GM23338 (cell line): ENCODE results near the gene KLHL40. TPM values are rescaled to one million over a fixed set of nuclear protein-coding genes. Genes with fewer than 3 reads are reported as not detected.

ENCODE experiments used
- ATAC-seq: fragments of 200-7000 bp; cut with Tn5 transposase; 3 replicates; pipeline ENCODE4 v1.9.1; 2020
- DNase-seq: peaks from one replicate; pipeline ENCODE4 v3.0.0-alpha.2; 2015; ENCODE audit warnings: low spot score
- H2AFZ ChIP-seq: fragments of 200-600 bp; sonication (generic); 2 replicates; pipeline ENCODE4 v1.8.0; 2016; ENCODE audit warnings: antibody characterized with exemption, mild to moderate bottlenecking, moderate library complexity
- H3F3A ChIP-seq: fragments of 200-600 bp; sonication (generic); replicated peaks from 2 replicates; pipeline ENCODE4 v1.8.0; 2017; ENCODE audit warnings: antibody characterized with exemption, mixed run types, low read depth
- H3K27ac ChIP-seq: fragments of 200-600 bp; sonication (generic); 2 replicates; pipeline ENCODE4 v1.6.1; 2016; ENCODE audit warnings: low read depth
- H3K27me3 ChIP-seq: fragments of 200-600 bp; sonication (generic); 2 replicates; pipeline ENCODE4 v1.8.0; 2016; ENCODE audit warnings: mild to moderate bottlenecking, mixed run types, moderate library complexity; ENCODE audit not compliant: insufficient read depth
- H3K36me3 ChIP-seq: fragments of 200-600 bp; sonication (generic); 2 replicates; pipeline ENCODE4 v1.8.0; 2016; ENCODE audit warnings: mild to moderate bottlenecking; ENCODE audit not compliant: insufficient read depth
- H3K4me1 ChIP-seq: fragments of 200-600 bp; sonication (generic); 2 replicates; pipeline ENCODE4 v1.8.0; 2016; ENCODE audit warnings: mild to moderate bottlenecking, moderate library complexity; ENCODE audit not compliant: insufficient read depth
- H3K4me2 ChIP-seq: fragments of 200-600 bp; sonication (generic); 2 replicates; pipeline ENCODE4 v1.7.1; 2017; ENCODE audit warnings: mixed run types
- H3K4me3 ChIP-seq: fragments of 200-600 bp; sonication (generic); 2 replicates; pipeline ENCODE4 v1.6.1; 2016; ENCODE audit warnings: mixed run types
- H3K79me2 ChIP-seq: fragments of 200-600 bp; sonication (generic); replicated peaks from 2 replicates; pipeline ENCODE4 v1.8.0; 2017; ENCODE audit warnings: mild to moderate bottlenecking; ENCODE audit not compliant: insufficient read depth
- H3K9me2 ChIP-seq: fragments of 200-600 bp; sonication (generic); 2 replicates; pipeline ENCODE4 v1.8.0; 2017; ENCODE audit not compliant: insufficient read depth
- H4K20me1 ChIP-seq: fragments of 200-600 bp; sonication (generic); replicated peaks from 2 replicates; pipeline ENCODE4 v1.8.0; 2017; ENCODE audit warnings: mild to moderate bottlenecking; ENCODE audit not compliant: insufficient read depth
- H3K27ac Mint-ChIP-seq: 2 replicates; pipeline ENCODE4 v1.8.0; 2020; ENCODE audit warnings: inconsistent platforms, mild to moderate bottlenecking, moderate library complexity, mixed read lengths
- H3K27me3 Mint-ChIP-seq: 3 replicates; pipeline ENCODE4 v1.8.0; 2022; ENCODE audit warnings: low read depth, mild to moderate bottlenecking, moderate library complexity, mixed read lengths, inconsistent platforms; ENCODE audit not compliant: insufficient read depth, poor library complexity
- H3K36me3 Mint-ChIP-seq: 3 replicates; pipeline ENCODE4 v1.8.0; 2021; ENCODE audit warnings: low read depth, mild to moderate bottlenecking, inconsistent platforms, moderate library complexity, mixed read lengths
- H3K4me1 Mint-ChIP-seq: 3 replicates; pipeline ENCODE4 v1.8.0; 2020; ENCODE audit warnings: mild to moderate bottlenecking, inconsistent platforms, mixed read lengths
- H3K4me3 Mint-ChIP-seq: 3 replicates; pipeline ENCODE4 v1.8.0; 2021; ENCODE audit warnings: moderate library complexity, mild to moderate bottlenecking, inconsistent platforms, mixed read lengths
- H3K9me3 Mint-ChIP-seq: 3 replicates; pipeline ENCODE4 v1.8.0; 2020; ENCODE audit warnings: moderate library complexity, mild to moderate bottlenecking, inconsistent platforms, mixed read lengths
- CREB1 ChIP-seq: fragments of 250-450 bp; sonication (Bioruptor Pico); IDR thresholded peaks from 2 replicates; pipeline ENCODE4 v1.5.0; 2020; ENCODE audit warnings: low read depth, mild to moderate bottlenecking, moderate library complexity
- EZH2 ChIP-seq: fragments of 200-600 bp; sonication (generic); IDR thresholded peaks from one replicate; pipeline ENCODE4 v1.8.0; 2017; ENCODE audit warnings: antibody characterized with exemption, mild to moderate bottlenecking, low read depth; ENCODE audit not compliant: unreplicated experiment
- EZH2phosphoT487 ChIP-seq: fragments of 200-600 bp; sonication (generic); IDR thresholded peaks from one replicate; pipeline ENCODE4 v1.8.1; 2018; ENCODE audit warnings: antibody characterized with exemption; ENCODE audit not compliant: unreplicated experiment
- JUNB ChIP-seq: IDR thresholded peaks from one replicate; pipeline ENCODE4 v1.6.1; 2016; ENCODE audit warnings: antibody characterized with exemption; ENCODE audit not compliant: unreplicated experiment
- NANOG ChIP-seq: IDR thresholded peaks from 2 replicates; pipeline ENCODE4 v1.6.1; 2016; ENCODE audit warnings: antibody characterized with exemption, borderline replicate concordance
- POLR2AphosphoS5 ChIP-seq: IDR thresholded peaks from 2 replicates; pipeline ENCODE4 v1.6.1; 2016; ENCODE audit warnings: antibody characterized with exemption, low read depth
- REST ChIP-seq: IDR thresholded peaks from one replicate; pipeline ENCODE4 v1.6.1; 2018; ENCODE audit warnings: antibody characterized with exemption; ENCODE audit not compliant: unreplicated experiment
- STAT1 ChIP-seq: IDR thresholded peaks from one replicate; pipeline ENCODE4 v1.6.1; 2016; ENCODE audit warnings: antibody characterized with exemption; ENCODE audit not compliant: unreplicated experiment
- ZNF114 ChIP-seq: fragments of 250-450 bp; sonication (Bioruptor Pico); IDR thresholded peaks from 2 replicates; pipeline ENCODE4 v1.5.0; 2020; ENCODE audit warnings: mild to moderate bottlenecking, moderate library complexity
- ZNF331 ChIP-seq: fragments of 250-450 bp; sonication (Bioruptor Pico); IDR thresholded peaks from 2 replicates; pipeline ENCODE4 v1.5.0; 2020; ENCODE audit warnings: low read depth, mild to moderate bottlenecking, moderate library complexity
- polyA plus RNA-seq: library from polyadenylated mRNA; unstranded; fragments of >200 nt; fragmentation: Nextera tagmentation; extraction: Ambion mirVana; gene quantifications from 2 replicates; pipeline ENCODE4 v1.2.1, GENCODE V29; 2016
- total RNA-seq: library from RNA; depleted of rRNA; stranded (reverse); fragments of >200 nt; shearing (Covaris generic); gene quantifications from 2 replicates; pipeline ENCODE4 v1.2.3, GENCODE V29; 2014
- TF ChIP-seq, protein P1 (sequence below), 2 experiments: fragments of 200-600 bp in 1 of 2; sonication (generic) in 1 of 2; conservative IDR thresholded peaks; 2 replicates each; pipeline versions ENCODE4 v1.5.1 to v1.6.1; 2016 to 2017; ENCODE audit warnings: antibody characterized with exemption in 2 of 2, low read depth in 2 of 2, mild to moderate bottlenecking in 2 of 2, moderate library complexity in 1 of 2
- TF ChIP-seq, protein P2 (sequence below): fragments of 250-450 bp; sonication (Bioruptor Pico); IDR thresholded peaks from 2 replicates; pipeline ENCODE4 v1.5.0; 2020; ENCODE audit warnings: mild to moderate bottlenecking, moderate library complexity
- TF ChIP-seq, protein P3 (sequence below): IDR thresholded peaks from 2 replicates; pipeline ENCODE4 v1.6.1; 2016; ENCODE audit warnings: antibody characterized with exemption

The KLHL40 gene
- total and polyA plus RNA-seq, 2 experiments from 2014 or later: not detected

- no peaks in the 10 kb centered on the region for H3F3A ChIP-seq
- H3K4me3 ChIP-seq: no peak overlapping the region
- no peak overlapping the region for H3K27ac ChIP-seq
- Mint-ChIP-seq H3K36me3 (no peaks in the 10 kb centered on the region), H3K27ac (no peak overlapping the region), H3K4me1 (peaks cover 16% of the 10 kb centered on the region), H3K4me3 (no peak overlapping the region), H3K9me3 (no peaks in the 10 kb centered on the region), H3K27me3 (peaks cover 12% of the 10 kb centered on the region)
- no peaks in the 10 kb centered on the region for H3K36me3 ChIP-seq
- ATAC-seq (no peak), DNase-seq (no peak)
- no peaks in the 10 kb centered on the region for H4K20me1 ChIP-seq
- no peaks in the 10 kb centered on the region for H3K79me2 ChIP-seq
- no peak for TF ChIP-seq ZNF331
- no peak for TF ChIP-seq EZH2phosphoT487
- no peak for TF ChIP-seq EZH2
- TF ChIP-seq, protein P1, sequence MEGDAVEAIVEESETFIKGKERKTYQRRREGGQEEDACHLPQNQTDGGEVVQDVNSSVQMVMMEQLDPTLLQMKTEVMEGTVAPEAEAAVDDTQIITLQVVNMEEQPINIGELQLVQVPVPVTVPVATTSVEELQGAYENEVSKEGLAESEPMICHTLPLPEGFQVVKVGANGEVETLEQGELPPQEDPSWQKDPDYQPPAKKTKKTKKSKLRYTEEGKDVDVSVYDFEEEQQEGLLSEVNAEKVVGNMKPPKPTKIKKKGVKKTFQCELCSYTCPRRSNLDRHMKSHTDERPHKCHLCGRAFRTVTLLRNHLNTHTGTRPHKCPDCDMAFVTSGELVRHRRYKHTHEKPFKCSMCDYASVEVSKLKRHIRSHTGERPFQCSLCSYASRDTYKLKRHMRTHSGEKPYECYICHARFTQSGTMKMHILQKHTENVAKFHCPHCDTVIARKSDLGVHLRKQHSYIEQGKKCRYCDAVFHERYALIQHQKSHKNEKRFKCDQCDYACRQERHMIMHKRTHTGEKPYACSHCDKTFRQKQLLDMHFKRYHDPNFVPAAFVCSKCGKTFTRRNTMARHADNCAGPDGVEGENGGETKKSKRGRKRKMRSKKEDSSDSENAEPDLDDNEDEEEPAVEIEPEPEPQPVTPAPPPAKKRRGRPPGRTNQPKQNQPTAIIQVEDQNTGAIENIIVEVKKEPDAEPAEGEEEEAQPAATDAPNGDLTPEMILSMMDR (conservative IDR thresholded peaks at IDR 0.05; ENCODE audit: low read depth in 2 of 2): no peak
- TF ChIP-seq STAT1: no peak
- TF ChIP-seq ZNF114 (CRISPR knock-in tag): no peak
- TF ChIP-seq, protein P2, sequence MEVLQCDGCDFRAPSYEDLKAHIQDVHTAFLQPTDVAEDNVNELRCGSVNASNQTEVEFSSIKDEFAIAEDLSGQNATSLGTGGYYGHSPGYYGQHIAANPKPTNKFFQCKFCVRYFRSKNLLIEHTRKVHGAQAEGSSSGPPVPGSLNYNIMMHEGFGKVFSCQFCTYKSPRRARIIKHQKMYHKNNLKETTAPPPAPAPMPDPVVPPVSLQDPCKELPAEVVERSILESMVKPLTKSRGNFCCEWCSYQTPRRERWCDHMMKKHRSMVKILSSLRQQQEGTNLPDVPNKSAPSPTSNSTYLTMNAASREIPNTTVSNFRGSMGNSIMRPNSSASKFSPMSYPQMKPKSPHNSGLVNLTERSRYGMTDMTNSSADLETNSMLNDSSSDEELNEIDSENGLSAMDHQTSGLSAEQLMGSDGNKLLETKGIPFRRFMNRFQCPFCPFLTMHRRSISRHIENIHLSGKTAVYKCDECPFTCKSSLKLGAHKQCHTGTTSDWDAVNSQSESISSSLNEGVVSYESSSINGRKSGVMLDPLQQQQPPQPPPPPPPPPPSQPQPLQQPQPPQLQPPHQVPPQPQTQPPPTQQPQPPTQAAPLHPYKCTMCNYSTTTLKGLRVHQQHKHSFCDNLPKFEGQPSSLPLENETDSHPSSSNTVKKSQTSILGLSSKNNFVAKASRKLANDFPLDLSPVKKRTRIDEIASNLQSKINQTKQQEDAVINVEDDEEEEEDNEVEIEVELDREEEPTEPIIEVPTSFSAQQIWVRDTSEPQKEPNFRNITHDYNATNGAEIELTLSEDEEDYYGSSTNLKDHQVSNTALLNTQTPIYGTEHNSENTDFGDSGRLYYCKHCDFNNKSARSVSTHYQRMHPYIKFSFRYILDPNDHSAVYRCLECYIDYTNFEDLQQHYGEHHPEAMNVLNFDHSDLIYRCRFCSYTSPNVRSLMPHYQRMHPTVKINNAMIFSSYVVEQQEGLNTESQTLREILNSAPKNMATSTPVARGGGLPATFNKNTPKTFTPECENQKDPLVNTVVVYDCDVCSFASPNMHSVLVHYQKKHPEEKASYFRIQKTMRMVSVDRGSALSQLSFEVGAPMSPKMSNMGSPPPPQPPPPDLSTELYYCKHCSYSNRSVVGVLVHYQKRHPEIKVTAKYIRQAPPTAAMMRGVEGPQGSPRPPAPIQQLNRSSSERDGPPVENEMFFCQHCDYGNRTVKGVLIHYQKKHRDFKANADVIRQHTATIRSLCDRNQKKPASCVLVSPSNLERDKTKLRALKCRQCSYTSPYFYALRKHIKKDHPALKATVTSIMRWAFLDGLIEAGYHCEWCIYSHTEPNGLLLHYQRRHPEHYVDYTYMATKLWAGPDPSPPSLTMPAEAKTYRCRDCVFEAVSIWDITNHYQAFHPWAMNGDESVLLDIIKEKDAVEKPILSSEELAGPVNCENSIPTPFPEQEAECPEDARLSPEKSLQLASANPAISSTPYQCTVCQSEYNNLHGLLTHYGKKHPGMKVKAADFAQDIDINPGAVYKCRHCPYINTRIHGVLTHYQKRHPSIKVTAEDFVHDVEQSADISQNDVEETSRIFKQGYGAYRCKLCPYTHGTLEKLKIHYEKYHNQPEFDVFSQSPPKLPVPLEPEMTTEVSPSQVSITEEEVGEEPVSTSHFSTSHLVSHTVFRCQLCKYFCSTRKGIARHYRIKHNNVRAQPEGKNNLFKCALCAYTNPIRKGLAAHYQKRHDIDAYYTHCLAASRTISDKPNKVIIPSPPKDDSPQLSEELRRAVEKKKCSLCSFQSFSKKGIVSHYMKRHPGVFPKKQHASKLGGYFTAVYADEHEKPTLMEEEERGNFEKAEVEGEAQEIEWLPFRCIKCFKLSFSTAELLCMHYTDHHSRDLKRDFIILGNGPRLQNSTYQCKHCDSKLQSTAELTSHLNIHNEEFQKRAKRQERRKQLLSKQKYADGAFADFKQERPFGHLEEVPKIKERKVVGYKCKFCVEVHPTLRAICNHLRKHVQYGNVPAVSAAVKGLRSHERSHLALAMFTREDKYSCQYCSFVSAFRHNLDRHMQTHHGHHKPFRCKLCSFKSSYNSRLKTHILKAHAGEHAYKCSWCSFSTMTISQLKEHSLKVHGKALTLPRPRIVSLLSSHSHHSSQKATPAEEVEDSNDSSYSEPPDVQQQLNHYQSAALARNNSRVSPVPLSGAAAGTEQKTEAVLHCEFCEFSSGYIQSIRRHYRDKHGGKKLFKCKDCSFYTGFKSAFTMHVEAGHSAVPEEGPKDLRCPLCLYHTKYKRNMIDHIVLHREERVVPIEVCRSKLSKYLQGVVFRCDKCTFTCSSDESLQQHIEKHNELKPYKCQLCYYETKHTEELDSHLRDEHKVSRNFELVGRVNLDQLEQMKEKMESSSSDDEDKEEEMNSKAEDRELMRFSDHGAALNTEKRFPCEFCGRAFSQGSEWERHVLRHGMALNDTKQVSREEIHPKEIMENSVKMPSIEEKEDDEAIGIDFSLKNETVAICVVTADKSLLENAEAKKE (CRISPR knock-in tag): no peak
- TF ChIP-seq, protein P3, sequence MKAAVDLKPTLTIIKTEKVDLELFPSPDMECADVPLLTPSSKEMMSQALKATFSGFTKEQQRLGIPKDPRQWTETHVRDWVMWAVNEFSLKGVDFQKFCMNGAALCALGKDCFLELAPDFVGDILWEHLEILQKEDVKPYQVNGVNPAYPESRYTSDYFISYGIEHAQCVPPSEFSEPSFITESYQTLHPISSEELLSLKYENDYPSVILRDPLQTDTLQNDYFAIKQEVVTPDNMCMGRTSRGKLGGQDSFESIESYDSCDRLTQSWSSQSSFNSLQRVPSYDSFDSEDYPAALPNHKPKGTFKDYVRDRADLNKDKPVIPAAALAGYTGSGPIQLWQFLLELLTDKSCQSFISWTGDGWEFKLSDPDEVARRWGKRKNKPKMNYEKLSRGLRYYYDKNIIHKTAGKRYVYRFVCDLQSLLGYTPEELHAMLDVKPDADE: no peak
- TF ChIP-seq NANOG: no peak
- TF ChIP-seq REST: no peak
- no peak for TF ChIP-seq JUNB
- no peak for TF ChIP-seq POLR2AphosphoS5
- TF ChIP-seq CREB1 (CRISPR knock-in tag): no peak
- no peak overlapping the region for H2AFZ ChIP-seq
- no peaks in the 10 kb centered on the region for H3K27me3 ChIP-seq
- H3K4me1 ChIP-seq: no peaks in the 10 kb centered on the region
- no peak overlapping the region for H3K4me2 ChIP-seq
- no peaks in the 10 kb centered on the region for H3K9me2 ChIP-seq
Observed at GRCh38 chr3:42693530-42693930, 8.2 kb downstream of the KLHL40 start.
